ENCODE results near the gene DYDC2.

The DYDC2 gene

GRCh38 chr10:80392250-80392649 lies 35.7 kb downstream of the DYDC2 start:
- no peak overlapping the region for H3K27ac ChIP-seq (replicated peaks)
- H3K4me3 ChIP-seq (replicated peaks; ENCODE audit: insufficient read depth, low read length), result no peak overlapping the region
- TF ChIP-seq SPI1 (IDR thresholded peaks at IDR 0.05; ENCODE audit: borderline replicate concordance, low read depth), result no peak
- TF ChIP-seq REST (IDR thresholded peaks at IDR 0.05; ENCODE audit: insufficient replicate concordance, low read depth), result no peak
- no peak for TF ChIP-seq GABPA (IDR thresholded peaks at IDR 0.05; ENCODE audit: low read depth)
- TF ChIP-seq POLR2AphosphoS5 (IDR thresholded peaks at IDR 0.05; ENCODE audit: low read depth), result no peak
- no peak for TF ChIP-seq CTCF (IDR thresholded peaks at IDR 0.05; ENCODE audit: insufficient read depth, low read length)
- DNase-seq (ENCODE audit: low read depth in 1 of 2, low spot score in 1 of 2), result no peak
- no peaks in the 10 kb centered on the region for H3K27me3 ChIP-seq (ENCODE audit: insufficient read depth, poor library complexity, severe bottlenecking)

- TF ChIP-seq GABPA (IDR thresholded peaks at IDR 0.05; ENCODE audit: low read depth) (no peak), SPI1 (IDR thresholded peaks at IDR 0.05; ENCODE audit: borderline replicate concordance, low read depth) (no peak)
- Histone ChIP-seq H3K27ac (replicated peaks) (no peak overlapping the region), H3K27me3 (ENCODE audit: insufficient read depth, poor library complexity, severe bottlenecking) (no peaks in the 10 kb centered on the region), H3K4me3 (replicated peaks; ENCODE audit: insufficient read depth, low read length) (no peak overlapping the region)
- DNase-seq (ENCODE audit: low read depth in 1 of 2, low spot score in 1 of 2), result no peak
Observed at GRCh38 chr10:80394358-80394916, 37.9 kb downstream of the DYDC2 start.

- no peak overlapping the region for H3K4me3 ChIP-seq (replicated peaks; ENCODE audit: insufficient read depth, low read length)
Observed at GRCh38 chr10:80397014-80397413, 40.4 kb downstream of the DYDC2 start.

More at GRCh38 chr10:80397014-80397413, 40.4 kb downstream of the DYDC2 start:
- Histone ChIP-seq H3K27me3 (ENCODE audit: insufficient read depth, poor library complexity, severe bottlenecking) (no peaks in the 10 kb centered on the region), H3K27ac (replicated peaks) (no peak overlapping the region)
- TF ChIP-seq CTCF (IDR thresholded peaks at IDR 0.05; ENCODE audit: insufficient read depth, low read length), result no peak
- TF ChIP-seq SPI1 (IDR thresholded peaks at IDR 0.05; ENCODE audit: borderline replicate concordance, low read depth), result no peak
- no peak for TF ChIP-seq POLR2AphosphoS5 (IDR thresholded peaks at IDR 0.05; ENCODE audit: low read depth)
- no peak for TF ChIP-seq GABPA (IDR thresholded peaks at IDR 0.05; ENCODE audit: low read depth)
- TF ChIP-seq REST (IDR thresholded peaks at IDR 0.05; ENCODE audit: insufficient replicate concordance, low read depth), result no peak
- no peak for DNase-seq (ENCODE audit: low read depth in 1 of 2, low spot score in 1 of 2)

Data from HL-60 (cell line).